HCEC 1CT (cell line): Measurements from ENCODE around the gene CUL4A.
A peak's percentile ranks its signal among the peaks of the same experiment; 100 is the strongest.
"Not testable (repeated sequence)": the region's sequence is repeated elsewhere in the genome, so short reads cannot be mapped to it uniquely, and the experiment has no call there.

Experiments used
- DNase-seq: peaks from one replicate; pipeline ENCODE4 v3.0.0-alpha.2; 2017

The CUL4A gene

DNA sequence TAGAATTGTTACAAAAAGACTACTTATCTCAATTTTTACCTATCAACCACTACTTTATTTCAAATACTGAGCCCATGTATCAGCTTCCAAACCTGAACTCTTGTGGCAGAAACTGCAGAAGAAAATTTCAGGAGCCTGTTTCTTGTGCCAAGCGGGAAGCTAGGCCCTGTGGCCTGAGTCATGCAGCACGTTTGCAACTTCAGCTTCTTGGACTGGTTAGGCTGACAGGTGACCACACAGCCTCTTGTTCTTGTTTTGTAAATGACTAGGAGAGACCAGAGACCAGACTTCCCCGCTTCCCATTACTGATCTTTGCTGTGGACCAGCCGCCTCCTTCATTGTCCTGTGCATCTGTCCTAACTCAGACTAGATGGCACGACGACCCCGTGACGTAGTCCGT lies 84.3 kb downstream of the CUL4A start:
- no peak for DNase-seq

DNA sequence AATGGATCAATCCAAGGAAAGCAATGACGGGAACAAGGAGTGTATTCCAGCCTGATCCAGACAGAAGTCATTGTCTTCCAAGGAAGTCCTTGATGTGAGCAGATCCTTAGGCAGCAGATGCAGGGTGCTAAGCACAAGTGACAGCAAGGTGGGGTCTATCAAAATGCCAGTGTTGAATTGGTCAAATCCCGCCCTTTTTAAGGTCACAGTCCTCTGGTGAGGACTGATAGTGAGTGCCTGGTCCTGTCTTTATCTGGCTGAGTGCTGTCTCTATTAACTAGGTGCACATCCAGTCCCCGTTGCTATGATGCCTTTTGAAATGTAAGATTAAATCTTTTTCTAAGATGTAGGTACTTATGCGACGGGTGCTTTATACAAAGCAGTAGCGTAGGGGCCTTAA lies 86.4 kb downstream of the CUL4A start:
- DNase-seq, result no peak

DNA sequence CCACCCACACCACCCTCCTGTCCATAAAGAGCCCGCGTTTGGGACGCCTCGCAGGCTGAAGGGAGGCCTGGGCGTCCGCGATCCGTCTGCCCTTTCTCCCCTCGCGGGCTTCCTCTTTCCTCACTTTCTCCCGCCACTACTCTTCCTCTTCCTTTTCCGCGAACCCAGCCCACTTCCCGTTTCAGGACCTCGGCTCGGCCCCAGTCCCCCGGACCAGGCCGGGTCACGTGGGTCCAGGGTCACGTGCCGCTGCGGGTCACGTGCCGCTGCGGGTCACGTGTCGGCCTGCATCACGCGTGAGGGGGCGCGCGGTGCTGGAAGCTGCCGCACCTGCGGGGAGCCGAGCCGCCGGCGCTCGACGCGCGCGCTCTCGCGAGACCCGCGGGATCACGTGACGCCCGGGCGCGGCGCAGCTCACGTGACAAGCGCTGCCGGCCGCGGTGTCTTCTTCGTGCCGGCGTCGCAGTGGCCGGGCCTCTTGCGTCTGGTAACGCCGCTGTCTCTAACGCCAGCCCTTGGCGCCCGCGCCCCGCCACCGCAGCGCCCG lies 87.5 kb downstream of the CUL4A start, which contains the start of gene LAMP1:
Gene LAMP1, plus strand, starts transcription at position 417 of the 547 bp plus-strand sequence. CDS start 196 bp downstream, outside the sequence.
- peak; percentile 92 for DNase-seq

DNA sequence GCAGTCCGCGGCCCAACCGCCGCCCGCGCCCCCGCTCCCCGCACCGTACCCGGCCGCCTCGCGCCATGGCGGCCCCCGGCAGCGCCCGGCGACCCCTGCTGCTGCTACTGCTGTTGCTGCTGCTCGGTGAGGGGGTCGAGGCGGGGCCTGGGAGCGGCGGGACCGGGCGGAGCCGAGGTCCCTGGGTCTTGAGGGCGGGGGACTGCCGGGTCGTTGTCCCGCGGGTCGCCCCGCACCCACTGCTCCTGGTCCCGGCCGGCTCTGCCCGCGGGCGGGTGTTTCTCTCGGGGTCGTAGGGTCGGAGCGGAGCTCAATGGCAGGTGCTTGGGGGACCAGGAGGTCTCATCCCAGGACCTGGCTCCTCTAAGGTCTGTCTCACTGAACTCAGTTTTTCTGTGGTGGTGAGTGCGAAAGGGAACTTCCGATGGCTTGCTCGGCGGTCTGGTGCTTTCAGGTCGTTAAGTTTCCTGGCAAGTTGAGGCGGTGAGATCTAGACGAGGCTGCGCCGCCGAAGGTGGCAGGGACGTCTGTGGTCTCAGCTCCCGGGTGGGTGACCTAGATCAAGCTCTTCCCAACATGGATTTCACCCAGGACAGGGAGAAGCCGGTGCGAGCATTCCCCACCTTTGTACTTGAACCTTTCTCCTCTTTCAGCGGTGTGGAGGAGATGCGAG lies 88.1 kb downstream of the CUL4A start:
- no peak for DNase-seq

DNA sequence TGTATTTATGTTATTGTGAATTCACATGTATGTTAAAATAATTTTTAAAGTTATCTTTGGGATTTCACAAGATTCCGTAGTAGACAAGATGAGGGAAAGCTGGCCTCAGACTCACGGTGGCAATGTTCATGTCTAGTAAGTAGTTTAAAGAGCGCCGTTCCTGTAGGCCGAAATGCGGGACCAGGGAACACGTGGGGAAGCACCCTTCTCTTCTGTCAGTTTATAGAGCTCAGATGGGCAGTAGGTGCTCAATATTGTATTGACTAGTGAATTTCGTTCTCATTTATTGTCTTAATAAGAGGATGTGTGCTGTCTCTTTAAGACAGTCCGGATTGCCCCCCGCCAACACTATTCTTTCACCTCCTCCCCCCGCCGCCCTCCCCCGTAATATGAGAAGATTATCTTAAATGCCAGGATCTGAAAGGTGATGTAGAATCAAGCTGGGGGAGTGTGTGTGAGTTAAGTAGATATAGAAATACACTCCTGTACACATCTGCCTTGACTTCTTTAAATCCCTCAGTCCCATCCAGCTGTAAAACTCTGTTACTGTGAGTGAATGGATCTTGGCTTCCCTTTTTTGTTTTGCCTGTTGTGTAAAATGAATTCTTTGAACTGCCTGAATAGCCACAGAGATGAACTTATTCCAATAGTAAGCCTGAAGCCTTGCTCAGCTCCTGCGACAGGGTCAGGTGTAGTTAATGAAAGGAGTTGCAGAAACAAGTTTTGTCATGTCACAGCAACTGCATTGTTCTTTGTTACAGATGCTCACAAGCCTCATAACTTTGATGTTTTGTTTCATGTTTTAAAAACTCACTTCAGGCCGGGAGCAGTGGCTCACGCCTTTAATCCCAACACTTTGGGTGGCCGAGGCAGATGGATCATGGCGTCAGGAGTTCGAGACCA lies 88.9 kb downstream of the CUL4A start:
- peak; percentile 13 for DNase-seq

DNA sequence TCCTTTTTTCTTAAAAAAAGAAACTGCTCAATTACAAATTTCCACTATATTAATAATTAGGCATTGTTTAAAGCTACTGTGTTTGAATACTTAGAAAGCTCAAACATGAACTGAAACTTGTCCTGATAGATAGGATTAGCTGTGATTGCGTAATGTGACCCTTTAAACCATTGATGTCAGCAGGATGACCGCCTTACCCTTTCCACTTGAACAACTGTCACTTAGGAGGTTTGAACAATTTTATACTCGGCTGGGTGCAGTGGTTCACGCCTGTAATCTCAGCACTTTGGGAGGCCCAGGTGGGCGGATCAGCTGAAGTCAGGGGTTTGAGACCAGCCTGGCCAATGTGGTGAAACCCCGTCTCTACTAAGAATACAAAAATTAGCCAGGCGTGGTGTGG lies 90.5 kb downstream of the CUL4A start:
- no peak for DNase-seq

DNA sequence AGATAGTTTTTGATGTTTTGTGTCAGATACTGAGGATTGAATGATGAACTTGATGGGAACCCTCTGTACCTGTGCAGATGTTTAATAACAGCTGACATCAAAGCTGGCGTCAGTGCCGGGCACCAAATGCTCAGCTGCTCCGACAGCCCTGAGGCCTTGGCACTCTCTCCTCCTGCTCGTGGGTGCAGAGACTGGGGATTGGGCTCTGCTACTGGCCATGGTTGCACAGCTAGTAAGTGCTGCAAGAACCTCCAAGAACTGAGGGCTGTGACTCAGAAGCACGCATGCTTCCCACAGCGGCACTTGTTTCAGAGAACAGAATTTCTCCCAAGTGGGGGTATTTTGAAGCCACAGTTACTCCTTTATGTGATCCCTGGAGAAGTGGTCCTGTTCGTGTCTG lies 93.6 kb downstream of the CUL4A start:
- DNase-seq, result no peak

DNA sequence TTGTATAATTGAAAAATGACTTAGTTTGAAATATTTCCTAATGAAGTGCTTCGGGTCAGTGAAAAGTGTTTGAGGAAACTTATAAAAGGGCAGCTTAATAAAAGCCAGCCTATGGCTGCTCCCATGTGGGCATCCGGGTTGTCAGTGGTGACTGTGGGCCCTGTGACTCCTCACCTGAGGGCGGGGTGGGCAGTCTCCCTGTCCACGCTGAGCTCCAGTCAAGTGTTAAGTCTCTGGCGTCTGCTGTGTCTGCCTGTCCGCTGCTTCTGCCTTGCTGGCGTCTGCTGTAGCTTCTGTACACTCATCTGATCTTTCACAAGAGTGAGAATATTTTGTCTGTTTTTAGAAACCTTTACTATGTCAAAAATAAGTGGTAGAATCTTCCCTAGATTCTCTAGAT lies 94.7 kb downstream of the CUL4A start:
- DNase-seq, result no peak

DNA sequence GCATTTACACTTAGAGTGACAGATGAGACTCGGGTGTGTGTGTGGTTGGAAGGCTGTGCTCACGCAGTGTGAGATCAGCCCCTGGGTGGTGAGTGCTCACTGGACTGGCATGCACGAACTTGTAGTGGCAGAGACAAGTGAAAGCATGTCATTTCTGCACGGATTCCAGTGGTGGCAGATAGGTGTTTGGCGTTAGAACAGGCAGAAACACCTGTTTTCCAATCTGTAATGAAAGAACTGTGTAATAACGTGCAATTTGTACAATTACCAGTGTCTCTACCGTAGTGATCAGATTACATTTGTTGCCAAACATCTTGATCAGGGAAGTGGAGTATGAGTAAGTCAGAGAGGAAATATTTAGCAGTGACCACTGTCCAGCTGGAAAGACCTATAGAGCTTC lies 95.8 kb downstream of the CUL4A start:
- DNase-seq, result peak; percentile 63

DNA sequence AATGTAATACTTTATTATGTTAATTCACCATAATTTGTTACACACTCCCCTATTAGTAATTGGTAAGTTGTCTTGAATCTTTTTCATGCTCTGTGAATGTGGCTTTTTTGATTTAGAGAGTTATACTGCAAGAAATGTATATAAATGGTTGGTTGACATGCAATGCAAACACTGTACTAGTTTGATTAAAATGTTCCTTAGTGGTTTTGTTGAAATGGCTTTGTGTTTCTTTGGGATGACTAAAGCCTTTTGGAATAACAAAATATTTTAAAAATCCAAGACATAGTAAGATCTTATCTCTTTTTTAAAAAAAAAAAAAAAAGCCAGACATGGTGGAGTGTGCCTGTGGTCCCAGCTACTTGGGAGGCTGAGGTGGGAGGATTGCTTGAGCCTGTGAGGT lies 98.1 kb downstream of the CUL4A start:
- no peak for DNase-seq

DNA sequence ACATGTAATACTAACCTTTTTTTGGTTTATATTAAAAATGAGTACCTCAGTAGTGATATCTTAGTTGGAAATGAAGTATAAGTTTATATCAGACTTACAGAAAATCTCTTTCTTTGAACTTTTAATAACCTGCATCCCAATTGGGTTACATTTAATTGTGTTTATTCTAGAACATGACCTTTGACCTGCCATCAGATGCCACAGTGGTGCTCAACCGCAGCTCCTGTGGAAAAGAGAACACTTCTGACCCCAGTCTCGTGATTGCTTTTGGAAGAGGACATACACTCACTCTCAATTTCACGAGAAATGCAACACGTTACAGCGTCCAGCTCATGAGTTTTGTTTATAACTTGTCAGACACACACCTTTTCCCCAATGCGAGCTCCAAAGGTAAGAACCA lies 100.1 kb downstream of the CUL4A start:
- no peak for DNase-seq

DNA sequence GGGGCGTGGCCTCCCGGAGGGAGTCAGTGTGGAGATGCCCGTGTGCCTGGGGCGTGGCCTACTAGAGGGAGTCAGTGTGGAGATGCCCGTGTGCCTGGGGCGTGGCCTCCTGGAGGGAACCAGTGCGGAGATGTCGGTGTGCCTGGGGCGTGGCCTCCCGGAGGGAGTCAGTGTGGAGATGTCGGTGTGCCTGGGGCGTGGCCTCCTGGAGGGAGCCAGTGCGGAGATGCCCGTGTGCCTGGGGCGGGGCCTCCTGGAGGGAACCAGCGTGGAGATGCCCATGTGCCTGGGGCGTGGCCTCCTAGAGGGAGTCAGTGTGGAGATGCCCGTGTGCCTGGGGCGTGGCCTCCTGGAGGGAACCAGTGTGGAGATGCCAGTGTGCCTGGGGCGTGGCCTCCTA lies 104.7 kb downstream of the CUL4A start:
- DNase-seq, result not testable (repeated sequence)

DNA sequence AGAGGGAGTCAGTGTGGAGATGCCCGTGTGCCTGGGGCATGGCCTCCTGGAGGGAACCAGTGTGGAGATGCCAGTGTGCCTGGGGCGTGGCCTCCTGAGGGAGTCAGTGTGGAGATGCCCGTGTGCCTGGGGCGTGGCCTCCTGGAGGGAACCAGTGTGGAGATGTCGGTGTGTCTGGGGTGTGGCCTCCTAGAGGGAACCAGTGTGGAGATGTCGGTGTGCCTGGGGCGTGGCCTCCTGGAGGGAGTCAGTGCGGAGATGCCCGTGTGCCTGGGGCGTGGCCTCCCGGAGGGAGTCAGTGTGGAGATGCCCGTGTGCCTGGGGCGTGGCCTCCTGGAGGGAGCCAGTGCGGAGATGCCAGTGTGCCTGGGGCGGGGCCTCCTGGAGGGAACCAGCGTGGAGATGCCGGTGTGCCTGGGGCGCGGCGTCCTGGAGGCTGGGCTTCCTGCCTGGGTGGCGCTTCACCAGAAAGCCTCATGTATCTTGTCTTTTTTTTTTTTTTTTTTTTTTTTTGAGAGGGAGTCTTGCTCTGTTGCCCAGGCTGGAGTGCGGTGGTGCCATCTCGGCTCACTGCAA lies 105.6 kb downstream of the CUL4A start:
- not testable (repeated sequence) for DNase-seq

DNA sequence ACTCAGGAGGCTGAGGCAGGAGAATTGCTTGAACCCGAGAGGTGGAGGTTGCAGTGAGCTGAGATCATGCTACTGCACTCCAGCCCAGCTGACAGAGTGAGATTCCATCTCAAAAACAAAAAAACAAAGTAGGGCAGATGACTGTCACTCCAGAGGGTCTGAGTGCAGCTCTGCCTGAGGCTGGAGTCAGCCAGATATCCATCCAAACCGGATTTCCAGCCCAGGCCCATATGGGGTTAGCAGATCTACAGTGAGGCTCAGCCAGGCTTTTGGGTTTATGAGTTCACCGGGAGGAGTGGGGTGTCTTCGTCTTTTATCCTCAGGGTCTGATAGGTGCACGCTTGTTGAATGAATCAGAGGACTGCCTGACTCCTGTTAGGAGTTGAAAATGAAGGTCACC lies 106.6 kb downstream of the CUL4A start:
- no peak for DNase-seq
